SK-N-SH (cell line): ENCODE results near the gene TMEM191C.
"Not testable (repeated sequence)": the region's sequence is repeated elsewhere in the genome, so short reads cannot be mapped to it uniquely, and the experiment has no call there.

ENCODE experiments used
- EP300 ChIP-seq, 2 experiments: IDR thresholded peaks; 2 replicates each; pipeline versions ENCODE4 v1.4.0 to v1.6.1; 2012; ENCODE audit warnings: borderline replicate concordance in 1 of 2, low read depth in 1 of 2, low read length in 1 of 2
- JUND ChIP-seq: IDR thresholded peaks from 2 replicates; pipeline ENCODE4 v1.4.0; 2012
- POLR2AphosphoS5 ChIP-seq: IDR thresholded peaks from 2 replicates; pipeline ENCODE4 v1.6.1; 2012; ENCODE audit warnings: low read depth, low read length
- TCF12 ChIP-seq: IDR thresholded peaks from 2 replicates; pipeline ENCODE4 v1.4.0; 2012
- TF ChIP-seq, protein P1 (sequence below): fragments of 200-600 bp; sonication (generic); IDR thresholded peaks from 2 replicates; pipeline ENCODE4 v1.6.1; 2017; ENCODE audit warnings: antibody characterized with exemption, mild to moderate bottlenecking, moderate library complexity

- not testable (repeated sequence) for TF ChIP-seq EP300 (IDR thresholded peaks at IDR 0.05; ENCODE audit: borderline replicate concordance in 1 of 2, low read depth in 1 of 2, low read length in 1 of 2); TCF12; JUND; POLR2AphosphoS5
- TF ChIP-seq, protein P1, sequence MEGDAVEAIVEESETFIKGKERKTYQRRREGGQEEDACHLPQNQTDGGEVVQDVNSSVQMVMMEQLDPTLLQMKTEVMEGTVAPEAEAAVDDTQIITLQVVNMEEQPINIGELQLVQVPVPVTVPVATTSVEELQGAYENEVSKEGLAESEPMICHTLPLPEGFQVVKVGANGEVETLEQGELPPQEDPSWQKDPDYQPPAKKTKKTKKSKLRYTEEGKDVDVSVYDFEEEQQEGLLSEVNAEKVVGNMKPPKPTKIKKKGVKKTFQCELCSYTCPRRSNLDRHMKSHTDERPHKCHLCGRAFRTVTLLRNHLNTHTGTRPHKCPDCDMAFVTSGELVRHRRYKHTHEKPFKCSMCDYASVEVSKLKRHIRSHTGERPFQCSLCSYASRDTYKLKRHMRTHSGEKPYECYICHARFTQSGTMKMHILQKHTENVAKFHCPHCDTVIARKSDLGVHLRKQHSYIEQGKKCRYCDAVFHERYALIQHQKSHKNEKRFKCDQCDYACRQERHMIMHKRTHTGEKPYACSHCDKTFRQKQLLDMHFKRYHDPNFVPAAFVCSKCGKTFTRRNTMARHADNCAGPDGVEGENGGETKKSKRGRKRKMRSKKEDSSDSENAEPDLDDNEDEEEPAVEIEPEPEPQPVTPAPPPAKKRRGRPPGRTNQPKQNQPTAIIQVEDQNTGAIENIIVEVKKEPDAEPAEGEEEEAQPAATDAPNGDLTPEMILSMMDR: not testable (repeated sequence)
Observed at GRCh38 chr22:21440018-21440636, 27.1 kb upstream of the TMEM191C start.
